NK-92 (cell line): ENCODE data around the gene SLC13A3.
"Not testable (repeated sequence)": the region's sequence is repeated elsewhere in the genome, so short reads cannot be mapped to it uniquely, and the experiment has no call there.

ENCODE experiments used
- DNase-seq: peaks from one replicate; lab custom pipeline; 2025; ENCODE audit not compliant: unreplicated experiment; lab: John Stamatoyannopoulos, UW

SLC13A3 gene

GRCh38 chr20:46681032-46681854 is 30.0 kb upstream of the SLC13A3 start:
- no peak for DNase-seq

GRCh38 chr20:46680684-46681031 is 29.4 kb upstream of the SLC13A3 start:
- DNase-seq: no peak

- no peak for DNase-seq
Measured at GRCh38 chr20:46678516-46678915, 27.3 kb upstream of the SLC13A3 start.

GRCh38 chr20:46677608-46678007 is 26.3 kb upstream of the SLC13A3 start:
- no peak for DNase-seq

GRCh38 chr20:46676649-46677316 is 25.5 kb upstream of the SLC13A3 start:
- DNase-seq: not testable (repeated sequence)

- no peak for DNase-seq
Measured at GRCh38 chr20:46674253-46675083, 23.2 kb upstream of the SLC13A3 start.

GRCh38 chr20:46673394-46674252 is 22.4 kb upstream of the SLC13A3 start:
- no peak for DNase-seq

- DNase-seq: no peak
Measured at GRCh38 chr20:46672543-46673148, 21.4 kb upstream of the SLC13A3 start.

GRCh38 chr20:46671866-46672542 is 20.7 kb upstream of the SLC13A3 start:
- DNase-seq: no peak

- no peak for DNase-seq
Measured at GRCh38 chr20:46670585-46671584, 19.6 kb upstream of the SLC13A3 start.

GRCh38 chr20:46670228-46670584 is 18.9 kb upstream of the SLC13A3 start:
- no peak for DNase-seq

- DNase-seq: no peak
Measured at GRCh38 chr20:46666818-46667515, 15.7 kb upstream of the SLC13A3 start.

- DNase-seq: no peak
Measured at GRCh38 chr20:46666306-46666705, 15.0 kb upstream of the SLC13A3 start.

GRCh38 chr20:46665602-46666001 is 14.3 kb upstream of the SLC13A3 start:
- no peak for DNase-seq

GRCh38 chr20:46663531-46663930 is 12.3 kb upstream of the SLC13A3 start:
- DNase-seq: no peak

GRCh38 chr20:46661659-46662058 is 10.4 kb upstream of the SLC13A3 start:
- DNase-seq: no peak

- DNase-seq: no peak
Measured at GRCh38 chr20:46660487-46660886, 9.2 kb upstream of the SLC13A3 start.

GRCh38 chr20:46657618-46658017 is 6.4 kb upstream of the SLC13A3 start:
- no peak for DNase-seq
